Erythroblast (primary cell): ENCODE results near the gene CDC14A.

Experiments used
- GATA1 ChIP-seq: IDR thresholded peaks from 2 replicates; pipeline ENCODE4 v1.6.1; 2011; ENCODE audit warnings: low read depth, mild to moderate bottlenecking, control low read depth, low read length, moderate library complexity
- POLR2A ChIP-seq: IDR thresholded peaks from 2 replicates; pipeline ENCODE4 v1.6.1; 2011; ENCODE audit warnings: mild to moderate bottlenecking, low read length

- no peak for TF ChIP-seq POLR2A
- no peak for TF ChIP-seq GATA1
Measured at GRCh38 chr1:100346387-100346786, 5.9 kb upstream of the CDC14A start.
